ENCODE measurements around the gene ZNRF1. TPM values are rescaled to one million over a fixed set of nuclear protein-coding genes. Genes with fewer than 3 reads are reported as not detected.
A peak's percentile ranks its signal among the peaks of the same experiment; 100 is the strongest.
"Not testable (repeated sequence)": the region's sequence is repeated elsewhere in the genome, so short reads cannot be mapped to it uniquely, and the experiment has no call there.

Gene ZNRF1
- total RNA-seq, 4 donors from 2014 or later, result 28.5 to 58.4 (median 40.4) TPM

DNA sequence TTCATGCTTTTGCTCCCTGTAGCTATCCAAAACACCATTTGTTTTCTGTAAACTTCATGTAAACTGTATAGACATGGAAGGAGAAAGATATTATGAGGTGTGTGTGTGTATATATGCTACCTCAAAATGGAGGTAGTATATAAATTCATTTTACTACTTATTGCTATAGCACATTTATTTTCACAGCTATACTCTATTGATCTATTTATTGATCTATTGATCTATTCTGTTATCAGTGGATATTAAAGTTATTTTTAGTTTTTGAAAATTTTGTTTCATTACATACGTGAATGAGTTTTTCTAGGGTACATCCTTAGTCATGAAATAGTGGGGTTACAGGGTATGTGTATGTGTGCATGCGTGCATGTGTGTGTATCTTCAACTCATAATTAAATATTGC, 15.5 kb downstream of the ZNRF1 start:
- H3K4me3 ChIP-seq, result no peak overlapping the region
- H3K4me1 ChIP-seq, result peaks cover 3 to 47% (median 24%) of the 10 kb centered on the region in 4 donors
- no peaks in the 10 kb centered on the region for H3K9me3 ChIP-seq
- in situ Hi-C loops (cut with MboI; ENCODE audit: low pct_ligation_motif_present in 1 of 4, low pct_unique_long_range_greater_than_20kb in 1 of 4, low sequenced_read_pairs in 3 of 4), result no loop called here
- no peaks in the 10 kb centered on the region for H3K36me3 ChIP-seq
- intact Hi-C loops (cut with DNase I; ENCODE audit: low total_unique reads), result no loop called here
- no peak overlapping the region for H3K27ac ChIP-seq
- 93 to 100% methylated on average over 2 of the region's 2 CpGs for WGBS, 2 donors (ENCODE audit: low coverage in 1 of 2)
- DNase-seq, result no peak
- TF ChIP-seq CTCF (IDR thresholded peaks at IDR 0.05) (no peak), POLR2AphosphoS5 (IDR thresholded peaks at IDR 0.05) (no peak), EP300 (IDR thresholded peaks at IDR 0.05; ENCODE audit: low read depth) (no peak), POLR2A (IDR thresholded peaks at IDR 0.05) (no peak)
- H3K27me3 ChIP-seq, result no peaks in the 10 kb centered on the region

DNA sequence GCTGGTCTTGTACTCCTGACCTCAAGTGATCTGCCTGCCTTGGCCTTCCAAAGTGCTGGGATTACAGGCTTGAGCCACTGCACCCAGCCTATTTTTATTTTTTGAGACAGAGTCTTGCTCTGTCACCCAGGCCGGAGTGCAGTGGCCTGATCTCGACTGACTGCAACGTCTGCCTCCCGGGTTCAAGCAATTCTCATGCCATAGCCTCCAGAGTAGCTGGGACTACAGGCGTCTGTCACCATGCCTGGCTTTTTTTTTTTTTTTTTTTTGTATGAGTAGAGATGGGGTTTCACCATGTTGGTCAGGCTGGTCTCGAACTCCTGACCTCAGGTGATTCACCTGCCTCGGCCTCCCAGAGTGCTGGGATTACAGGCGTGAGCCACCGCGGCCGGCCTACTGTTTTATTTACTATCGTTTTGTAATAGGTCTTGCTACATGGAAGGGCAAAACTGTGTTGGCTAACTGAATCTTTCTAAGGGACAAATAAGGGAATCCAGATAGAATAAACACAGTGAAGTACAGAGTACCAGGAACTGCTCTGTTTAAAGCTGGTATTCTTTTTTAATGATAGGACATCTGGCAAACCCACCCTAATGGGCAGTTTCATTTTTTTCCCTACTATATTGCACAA, 17.7 kb downstream of the ZNRF1 start:
- DNase-seq; H3K9me3 ChIP-seq; H3K27ac ChIP-seq; H3K27me3 ChIP-seq; in situ Hi-C loops (cut with MboI; ENCODE audit: low pct_ligation_motif_present in 1 of 4, low pct_unique_long_range_greater_than_20kb in 1 of 4, low sequenced_read_pairs in 3 of 4); H3K36me3 ChIP-seq; H3K4me3 ChIP-seq; intact Hi-C loops (cut with DNase I; ENCODE audit: low total_unique reads): not testable (repeated sequence)
- H3K4me1 ChIP-seq, result peaks cover 3 to 37% (median 14%) of the 10 kb centered on the region in 4 donors
- WGBS, 2 donors (ENCODE audit: low coverage in 1 of 2), result 89 to 100% methylated on average over 1 to 12 of the region's 12 CpGs

- intact Hi-C loops (cut with DNase I; ENCODE audit: low total_unique reads) (no loop called here), in situ Hi-C loops (cut with MboI; ENCODE audit: low pct_ligation_motif_present in 1 of 4, low pct_unique_long_range_greater_than_20kb in 1 of 4, low sequenced_read_pairs in 3 of 4) (no loop called here)
- DNase-seq, result no peak
- WGBS, 2 donors (ENCODE audit: low coverage in 1 of 2), result 45 to 47% methylated on average over 3 of the region's 3 CpGs
- TF ChIP-seq POLR2AphosphoS5 (IDR thresholded peaks at IDR 0.05), result no peak
- TF ChIP-seq CTCF (IDR thresholded peaks at IDR 0.05), result no peak
- no peak for TF ChIP-seq EP300 (IDR thresholded peaks at IDR 0.05; ENCODE audit: low read depth)
- no peak for TF ChIP-seq POLR2A (IDR thresholded peaks at IDR 0.05)
- Histone ChIP-seq H3K27me3 (no peaks in the 10 kb centered on the region), H3K27ac (peak overlapping the region in 1 of 4 donors; percentile 20), H3K4me1 (peaks cover 0 to 24% (median 1%) of the 10 kb centered on the region in 4 donors), H3K9me3 (peaks cover 3 to 6% of the 10 kb centered on the region in 2 donors), H3K36me3 (peaks cover 0 to 9% (median 0%) of the 10 kb centered on the region in 4 donors), H3K4me3 (no peak overlapping the region)
Measured at GRCh38 chr16:75017670-75018525, 19.1 kb downstream of the ZNRF1 start.

DNA sequence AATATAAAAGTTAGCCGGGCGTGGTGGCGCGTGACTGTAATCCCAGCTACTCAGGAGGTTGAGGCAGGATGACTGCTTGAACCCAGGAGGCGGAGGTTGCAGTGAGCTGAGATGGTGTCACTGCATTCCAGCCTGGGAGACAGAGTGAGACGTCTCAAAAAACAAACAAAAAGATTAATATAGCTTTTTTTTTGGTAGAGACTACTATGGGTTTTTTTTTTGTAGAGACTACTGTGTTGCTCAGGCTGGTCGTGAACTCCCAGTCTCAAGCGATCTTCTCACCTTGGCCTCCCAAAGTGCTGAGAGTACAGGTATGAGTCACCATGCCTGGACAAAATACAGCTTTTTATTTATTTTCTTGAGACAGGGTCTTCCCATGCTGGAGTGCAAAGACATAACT, 20.2 kb downstream of the ZNRF1 start:
- 79 to 85% methylated on average over 3 to 8 of the region's 8 CpGs for WGBS, 2 donors (ENCODE audit: low coverage in 1 of 2)
- intact Hi-C loops (cut with DNase I; ENCODE audit: low total_unique reads), result no loop called here
- no peak overlapping the region for H3K27ac ChIP-seq
- peaks cover 0 to 25% (median under 1%) of the 10 kb centered on the region in 4 donors for H3K4me1 ChIP-seq
- peaks cover 3 to 6% of the 10 kb centered on the region in 2 donors for H3K9me3 ChIP-seq
- TF ChIP-seq POLR2AphosphoS5 (IDR thresholded peaks at IDR 0.05), result no peak
- no peak for TF ChIP-seq EP300 (IDR thresholded peaks at IDR 0.05; ENCODE audit: low read depth)
- no peak for TF ChIP-seq POLR2A (IDR thresholded peaks at IDR 0.05)
- no peak for TF ChIP-seq CTCF (IDR thresholded peaks at IDR 0.05)
- in situ Hi-C loops (cut with MboI; ENCODE audit: low pct_ligation_motif_present in 1 of 4, low pct_unique_long_range_greater_than_20kb in 1 of 4, low sequenced_read_pairs in 3 of 4), result no loop called here
- H3K36me3 ChIP-seq, result peaks cover 0 to 9% (median 0%) of the 10 kb centered on the region in 4 donors
- DNase-seq, result no peak
- H3K4me3 ChIP-seq, result no peak overlapping the region
- H3K27me3 ChIP-seq, result no peaks in the 10 kb centered on the region
